RPMI7951 (cell line): ENCODE data around the gene HSF5. TPM values are rescaled to one million over a fixed set of nuclear protein-coding genes. Genes with fewer than 3 reads are reported as not detected.
"Not testable (repeated sequence)": the region's sequence is repeated elsewhere in the genome, so short reads cannot be mapped to it uniquely, and the experiment has no call there.

Experiments
- DNase-seq: peaks from one replicate; pipeline ENCODE4 v3.0.0-alpha.2; 2012; ENCODE audit warnings: low read depth
- total RNA-seq: library from RNA; depleted of rRNA; stranded (reverse); fragments of >200 nt; shearing (Covaris generic); gene quantifications from 2 replicates; pipeline ENCODE4 v1.2.3, GENCODE V29; 2014

The HSF5 gene
- total RNA-seq, 1 experiment from 2014 or later: not detected

GRCh38 chr17:58516644-58517377, 28.6 kb upstream of the HSF5 start:
- DNase-seq: no peak

- no peak for DNase-seq
Observed at GRCh38 chr17:58515286-58515685, 27.1 kb upstream of the HSF5 start.

- no peak for DNase-seq
Observed at GRCh38 chr17:58514770-58515157, 26.6 kb upstream of the HSF5 start.

- DNase-seq: peak; percentile 74
Observed at GRCh38 chr17:58513965-58514769, 26.0 kb upstream of the HSF5 start, which contains the start of gene MTMR4. Gene MTMR4, minus strand, starts transcription at chr17:58514638. Its CDS starts 231 bp downstream, at chr17:58514407.

- no peak for DNase-seq
Observed at GRCh38 chr17:58513267-58513964, 25.2 kb upstream of the HSF5 start.

- no peak for DNase-seq
Observed at GRCh38 chr17:58510075-58510474, 21.9 kb upstream of the HSF5 start.

GRCh38 chr17:58508341-58509067, 20.3 kb upstream of the HSF5 start:
- no peak for DNase-seq

- DNase-seq: no peak
Observed at GRCh38 chr17:58507123-58507634, 19.0 kb upstream of the HSF5 start.

- DNase-seq: no peak
Observed at GRCh38 chr17:58506354-58507080, 18.3 kb upstream of the HSF5 start.

- DNase-seq: no peak
Observed at GRCh38 chr17:58504826-58505351, 16.7 kb upstream of the HSF5 start.

GRCh38 chr17:58503866-58504265, 15.7 kb upstream of the HSF5 start:
- DNase-seq: no peak

GRCh38 chr17:58503134-58503533, 14.9 kb upstream of the HSF5 start:
- not testable (repeated sequence) for DNase-seq

GRCh38 chr17:58501451-58501850, 13.2 kb upstream of the HSF5 start:
- DNase-seq: no peak

GRCh38 chr17:58498177-58498828, 10.1 kb upstream of the HSF5 start:
- no peak for DNase-seq

- DNase-seq: no peak
Observed at GRCh38 chr17:58493506-58493905, 5.3 kb upstream of the HSF5 start.

- DNase-seq: no peak
Observed at GRCh38 chr17:58492238-58493121, 4.3 kb upstream of the HSF5 start.

GRCh38 chr17:58491510-58492045, 3.4 kb upstream of the HSF5 start:
- no peak for DNase-seq

GRCh38 chr17:58488428-58488890, 251 bp upstream of the HSF5 start:
- no peak for DNase-seq

- DNase-seq: no peak
Observed at GRCh38 chr17:58484600-58484999, 3.6 kb downstream of the HSF5 start.
